Progenitor cell of endocrine pancreas (in vitro differentiated cells): ENCODE measurements around the gene LVRN. TPM values are rescaled to one million over a fixed set of nuclear protein-coding genes. Genes with fewer than 3 reads are reported as not detected.
A peak's percentile ranks its signal among the peaks of the same experiment; 100 is the strongest.

Experiments
- DNase-seq: peaks from one replicate; pipeline ENCODE4 v3.0.0; 2021; ENCODE audit warnings: low spot score; ENCODE audit not compliant: unreplicated experiment
- H3K27ac Mint-ChIP-seq: 2 replicates; pipeline ENCODE4 v1.8.0; 2021; ENCODE audit warnings: mild to moderate bottlenecking, moderate library complexity, mixed read lengths
- H3K27me3 Mint-ChIP-seq: 2 replicates; pipeline ENCODE4 v1.8.0; 2021; ENCODE audit warnings: mixed read lengths
- H3K36me3 Mint-ChIP-seq: 2 replicates; pipeline ENCODE4 v1.8.0; 2022; ENCODE audit warnings: mixed read lengths; ENCODE audit not compliant: insufficient read depth
- H3K4me1 Mint-ChIP-seq: 2 replicates; pipeline ENCODE4 v1.8.0; 2021; ENCODE audit warnings: low read depth, mixed read lengths
- H3K4me3 Mint-ChIP-seq: 2 replicates; pipeline ENCODE4 v1.8.0; 2021; ENCODE audit warnings: low read depth, mild to moderate bottlenecking, moderate library complexity, mixed read lengths
- H3K9me3 Mint-ChIP-seq: 2 replicates; pipeline ENCODE4 v1.8.0; 2021; ENCODE audit warnings: low read depth, mixed read lengths
- CTCF ChIP-seq: fragments of 200-600 bp; sonication (generic); IDR thresholded peaks from one replicate; pipeline ENCODE4 v1.5.0; 2021; ENCODE audit warnings: antibody characterized with exemption, mild to moderate bottlenecking; ENCODE audit not compliant: unreplicated experiment
- total RNA-seq: library from RNA; stranded (reverse); gene quantifications from 2 replicates; pipeline ENCODE4 v1.2.1, GENCODE V29; 2021

Gene LVRN
- total RNA-seq, 1 donor from 2014 or later, result 0.24 TPM

- H3K27me3 Mint-ChIP-seq, result peaks cover 5% of the 10 kb centered on the region
- DNase-seq, result no peak
- H3K36me3 Mint-ChIP-seq, result no peaks in the 10 kb centered on the region
- H3K27ac Mint-ChIP-seq, result no peak overlapping the region
- no peaks in the 10 kb centered on the region for H3K9me3 Mint-ChIP-seq
- no peak overlapping the region for H3K4me3 Mint-ChIP-seq
- H3K4me1 Mint-ChIP-seq, result no peaks in the 10 kb centered on the region
- TF ChIP-seq CTCF, result no peak
These were observed 96.2 kb downstream of the LVRN start for GRCh38 chr5:116058346-116058936.

- Mint-ChIP-seq H3K36me3 (no peaks in the 10 kb centered on the region), H3K9me3 (no peaks in the 10 kb centered on the region), H3K27me3 (peaks cover 9% of the 10 kb centered on the region), H3K4me1 (no peaks in the 10 kb centered on the region), H3K4me3 (no peak overlapping the region), H3K27ac (no peak overlapping the region)
- no peak for DNase-seq
- TF ChIP-seq CTCF, result peak; percentile 28
These were observed 100.1 kb downstream of the LVRN start for GRCh38 chr5:116062352-116062751.

GRCh38 chr5:116063950-116064349 lies 101.7 kb downstream of the LVRN start:
- H3K9me3 Mint-ChIP-seq, result no peaks in the 10 kb centered on the region

GRCh38 chr5:116068028-116068632 lies 105.9 kb downstream of the LVRN start:
- Mint-ChIP-seq H3K36me3 (no peaks in the 10 kb centered on the region), H3K27me3 (peaks cover 9% of the 10 kb centered on the region), H3K4me1 (no peaks in the 10 kb centered on the region), H3K9me3 (no peaks in the 10 kb centered on the region), H3K4me3 (no peak overlapping the region), H3K27ac (no peak overlapping the region)
- DNase-seq, result no peak
- TF ChIP-seq CTCF, result peak; percentile 91

More at GRCh38 chr5:116063950-116064349, 101.7 kb downstream of the LVRN start:
- DNase-seq, result no peak
- Mint-ChIP-seq H3K4me1 (no peaks in the 10 kb centered on the region), H3K4me3 (no peak overlapping the region), H3K27me3 (peaks cover 8% of the 10 kb centered on the region), H3K27ac (no peak overlapping the region), H3K36me3 (no peaks in the 10 kb centered on the region)
- TF ChIP-seq CTCF, result no peak

GRCh38 chr5:116071211-116071610 lies 108.9 kb downstream of the LVRN start:
- H3K9me3 Mint-ChIP-seq, result no peaks in the 10 kb centered on the region
- H3K4me3 Mint-ChIP-seq, result no peak overlapping the region

More at GRCh38 chr5:116071211-116071610, 108.9 kb downstream of the LVRN start:
- peaks cover 6% of the 10 kb centered on the region for H3K27me3 Mint-ChIP-seq
- no peak for TF ChIP-seq CTCF
- H3K27ac Mint-ChIP-seq, result no peak overlapping the region
- H3K36me3 Mint-ChIP-seq, result no peaks in the 10 kb centered on the region
- DNase-seq, result no peak
- H3K4me1 Mint-ChIP-seq, result no peaks in the 10 kb centered on the region
